Astrocyte (in vitro differentiated cells and primary cell): ENCODE data around the gene ZMYND11. TPM values are rescaled to one million over a fixed set of nuclear protein-coding genes. Genes with fewer than 3 reads are reported as not detected.

ENCODE experiments used
- DNase-seq: peaks from one replicate; pipeline ENCODE4 v3.0.0-alpha.2; 2010; ENCODE audit warnings: low read depth
- FAIRE-seq: peaks from 2 replicates; lab custom pipeline; 2011; peaks lifted over from hg19 to GRCh38; lab: Jason Lieb, UNC
- H2AFZ ChIP-seq: 2 replicates; pipeline ENCODE4 v1.6.0; 2012; ENCODE audit warnings: low read depth, low read length, inconsistent platforms
- H3K27ac ChIP-seq: 2 replicates; pipeline ENCODE4 v1.5.1; 2011; ENCODE audit warnings: low read depth, low read length, inconsistent platforms
- H3K27me3 ChIP-seq: 2 replicates; pipeline ENCODE4 v1.6.0; 2011; ENCODE audit warnings: low read length, inconsistent platforms; ENCODE audit not compliant: insufficient read depth
- H3K36me3 ChIP-seq: 2 replicates; pipeline ENCODE4 v1.5.1; 2011; ENCODE audit warnings: low read length, inconsistent platforms; ENCODE audit not compliant: insufficient read depth
- H3K4me1 ChIP-seq: 2 replicates; pipeline ENCODE4 v1.5.1; 2011; ENCODE audit warnings: low read length, inconsistent platforms; ENCODE audit not compliant: insufficient read depth
- H3K4me2 ChIP-seq: 2 replicates; pipeline ENCODE4 v1.6.0; 2012; ENCODE audit warnings: low read length, inconsistent platforms
- H3K4me3 ChIP-seq: 2 replicates; pipeline ENCODE4 v1.5.1; 2011; ENCODE audit warnings: low read depth, mild to moderate bottlenecking, low read length, inconsistent platforms; ENCODE audit not compliant: insufficient read depth
- H3K79me2 ChIP-seq: 2 replicates; pipeline ENCODE4 v1.6.0; 2012; ENCODE audit warnings: mild to moderate bottlenecking, low read length, inconsistent platforms; ENCODE audit not compliant: insufficient read depth
- H3K9ac ChIP-seq: 2 replicates; pipeline ENCODE4 v1.6.0; 2012; ENCODE audit warnings: mild to moderate bottlenecking, low read length, inconsistent platforms
- H3K9me3 ChIP-seq: 2 replicates; pipeline ENCODE4 v1.5.1; 2012; ENCODE audit warnings: low read depth, mild to moderate bottlenecking, low read length, inconsistent platforms; ENCODE audit not compliant: insufficient read depth
- H4K20me1 ChIP-seq: 2 replicates; pipeline ENCODE4 v1.6.0; 2012; ENCODE audit warnings: low read length, inconsistent platforms; ENCODE audit not compliant: insufficient read depth
- H3K27ac Mint-ChIP-seq: one replicate; pipeline ENCODE4 v1.8.0; 2021; ENCODE audit warnings: mild to moderate bottlenecking, mixed read lengths; ENCODE audit not compliant: unreplicated experiment
- H3K27me3 Mint-ChIP-seq: one replicate; pipeline ENCODE4 v1.8.0; 2021; ENCODE audit warnings: low read depth, mixed read lengths; ENCODE audit not compliant: unreplicated experiment
- H3K36me3 Mint-ChIP-seq: one replicate; pipeline ENCODE4 v1.8.0; 2021; ENCODE audit warnings: low read depth, mixed read lengths; ENCODE audit not compliant: unreplicated experiment
- H3K4me1 Mint-ChIP-seq: one replicate; pipeline ENCODE4 v1.8.0; 2021; ENCODE audit warnings: low read depth, mixed read lengths; ENCODE audit not compliant: unreplicated experiment
- H3K4me3 Mint-ChIP-seq: one replicate; pipeline ENCODE4 v1.8.0; 2021; ENCODE audit warnings: mild to moderate bottlenecking, moderate library complexity, mixed read lengths; ENCODE audit not compliant: unreplicated experiment
- H3K9me3 Mint-ChIP-seq: one replicate; pipeline ENCODE4 v1.8.0; 2021; ENCODE audit warnings: mild to moderate bottlenecking, mixed read lengths; ENCODE audit not compliant: unreplicated experiment
- EZH2 ChIP-seq: IDR thresholded peaks from 2 replicates; pipeline ENCODE4 v1.6.1; 2012; ENCODE audit warnings: mild to moderate bottlenecking, low read length, inconsistent platforms; ENCODE audit not compliant: insufficient read depth
- total RNA-seq: library from RNA; stranded (reverse); gene quantifications from 2 replicates; pipeline ENCODE4 v1.2.1, GENCODE V29; 2021
- TF ChIP-seq, protein P1 (sequence below): IDR thresholded peaks from 2 replicates; pipeline ENCODE4 v1.5.1; 2011; ENCODE audit warnings: low read depth, mild to moderate bottlenecking, inconsistent platforms, low read length, moderate library complexity; ENCODE audit not compliant: insufficient read depth

The ZMYND11 gene
- total RNA-seq, 1 donor from 2014 or later: 37.9 TPM

DNA sequence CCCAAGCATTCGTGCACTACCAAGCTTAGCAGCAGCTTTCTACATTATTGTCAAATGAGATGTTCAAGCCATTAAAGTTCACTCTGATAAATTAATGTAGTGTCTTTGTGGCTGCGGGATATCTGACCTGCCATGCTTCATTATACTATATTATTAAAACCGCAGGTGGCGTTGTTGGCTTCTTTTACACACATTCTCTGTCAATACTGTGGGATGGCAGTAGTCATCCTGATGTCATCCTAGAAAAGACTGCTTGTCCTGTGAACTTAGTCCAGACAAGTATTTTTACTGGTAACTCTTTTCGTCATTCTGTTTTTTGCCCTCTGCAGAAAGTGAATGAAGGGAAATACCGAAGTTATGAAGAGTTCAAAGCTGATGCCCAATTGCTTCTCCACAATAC is 103.9 kb downstream of the ZMYND11 start:
- Histone ChIP-seq H3K4me1 (no peaks in the 10 kb centered on the region), H3K4me2 (no peak overlapping the region), H3K9ac (no peak overlapping the region), H3K4me3 (no peak overlapping the region), H3K27ac (no peak overlapping the region), H3K27me3 (no peaks in the 10 kb centered on the region), H3K79me2 (peaks cover 3% of the 10 kb centered on the region), H2AFZ (no peak overlapping the region), H4K20me1 (no peaks in the 10 kb centered on the region), H3K36me3 (peaks cover 7% of the 10 kb centered on the region), H3K9me3 (no peaks in the 10 kb centered on the region)
- H3K27ac Mint-ChIP-seq: no peak overlapping the region
- no peaks in the 10 kb centered on the region for H3K27me3 Mint-ChIP-seq
- no peak for TF ChIP-seq EZH2
- TF ChIP-seq, protein P1, sequence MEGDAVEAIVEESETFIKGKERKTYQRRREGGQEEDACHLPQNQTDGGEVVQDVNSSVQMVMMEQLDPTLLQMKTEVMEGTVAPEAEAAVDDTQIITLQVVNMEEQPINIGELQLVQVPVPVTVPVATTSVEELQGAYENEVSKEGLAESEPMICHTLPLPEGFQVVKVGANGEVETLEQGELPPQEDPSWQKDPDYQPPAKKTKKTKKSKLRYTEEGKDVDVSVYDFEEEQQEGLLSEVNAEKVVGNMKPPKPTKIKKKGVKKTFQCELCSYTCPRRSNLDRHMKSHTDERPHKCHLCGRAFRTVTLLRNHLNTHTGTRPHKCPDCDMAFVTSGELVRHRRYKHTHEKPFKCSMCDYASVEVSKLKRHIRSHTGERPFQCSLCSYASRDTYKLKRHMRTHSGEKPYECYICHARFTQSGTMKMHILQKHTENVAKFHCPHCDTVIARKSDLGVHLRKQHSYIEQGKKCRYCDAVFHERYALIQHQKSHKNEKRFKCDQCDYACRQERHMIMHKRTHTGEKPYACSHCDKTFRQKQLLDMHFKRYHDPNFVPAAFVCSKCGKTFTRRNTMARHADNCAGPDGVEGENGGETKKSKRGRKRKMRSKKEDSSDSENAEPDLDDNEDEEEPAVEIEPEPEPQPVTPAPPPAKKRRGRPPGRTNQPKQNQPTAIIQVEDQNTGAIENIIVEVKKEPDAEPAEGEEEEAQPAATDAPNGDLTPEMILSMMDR: peak; percentile 29
- no peaks in the 10 kb centered on the region for H3K4me1 Mint-ChIP-seq
- H3K4me3 Mint-ChIP-seq: no peak overlapping the region
- no peaks in the 10 kb centered on the region for H3K9me3 Mint-ChIP-seq
- FAIRE-seq (no peak), DNase-seq (peak; percentile 86)
- H3K36me3 Mint-ChIP-seq: no peaks in the 10 kb centered on the region

DNA sequence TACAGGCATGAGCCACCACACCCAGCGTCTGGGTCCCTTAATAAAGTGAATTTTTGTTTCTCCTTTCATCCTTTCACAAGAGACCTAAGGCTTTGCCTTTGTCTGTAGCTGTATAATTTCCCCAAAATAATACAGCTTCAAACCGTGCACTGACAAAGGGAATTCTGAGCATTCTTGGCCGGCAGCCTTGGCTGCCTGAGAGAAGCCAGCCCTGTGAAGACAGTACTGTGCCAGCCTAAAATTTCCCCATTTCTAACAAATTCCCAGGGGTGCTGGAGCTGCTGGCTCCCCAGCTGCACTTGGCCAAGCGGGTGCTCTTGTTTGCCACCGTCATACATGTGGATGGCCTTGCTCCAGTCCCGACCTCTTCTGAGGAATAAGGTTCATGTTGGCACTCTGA is 106.2 kb downstream of the ZMYND11 start:
- Mint-ChIP-seq H3K27ac (no peak overlapping the region), H3K36me3 (no peaks in the 10 kb centered on the region), H3K4me3 (no peak overlapping the region), H3K9me3 (no peaks in the 10 kb centered on the region), H3K4me1 (no peaks in the 10 kb centered on the region), H3K27me3 (no peaks in the 10 kb centered on the region)
- Histone ChIP-seq H3K36me3 (peaks cover 13% of the 10 kb centered on the region), H3K4me3 (no peak overlapping the region), H3K27me3 (no peaks in the 10 kb centered on the region), H3K4me1 (no peaks in the 10 kb centered on the region), H3K9me3 (no peaks in the 10 kb centered on the region), H2AFZ (no peak overlapping the region), H3K27ac (no peak overlapping the region), H4K20me1 (no peaks in the 10 kb centered on the region), H3K9ac (no peak overlapping the region), H3K4me2 (no peak overlapping the region), H3K79me2 (no peaks in the 10 kb centered on the region)
- DNase-seq: no peak
- no peak for FAIRE-seq
- no peak for TF ChIP-seq EZH2
- TF ChIP-seq, protein P1: no peak

DNA sequence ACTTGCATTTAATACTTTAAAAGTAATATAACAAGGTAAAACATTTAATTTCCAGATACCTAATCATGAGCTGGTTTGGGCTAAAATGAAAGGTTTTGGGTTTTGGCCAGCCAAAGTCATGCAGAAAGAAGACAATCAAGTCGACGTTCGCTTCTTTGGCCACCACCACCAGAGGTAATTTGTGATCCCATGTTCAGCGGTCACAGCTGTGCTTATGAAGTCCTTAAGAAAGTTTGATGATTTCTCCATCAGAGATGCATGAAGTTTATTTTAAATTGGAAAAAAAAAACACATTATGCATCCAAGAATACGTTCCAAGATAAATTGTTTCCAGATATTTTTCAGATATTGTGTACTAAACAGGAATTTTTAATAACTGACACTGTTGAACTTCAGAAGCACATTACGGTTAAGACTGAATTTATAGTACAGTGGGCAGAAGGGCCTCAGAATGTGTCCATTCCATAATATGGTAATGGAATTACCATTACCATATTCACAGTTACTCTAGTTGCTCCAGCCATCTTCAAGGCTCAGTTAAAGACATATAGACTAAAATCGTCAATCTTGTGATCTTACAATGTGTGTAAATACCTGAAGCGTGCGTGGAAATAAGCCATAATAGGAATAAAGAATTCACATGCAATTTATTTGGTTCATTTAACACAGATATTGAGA is 106.8 kb downstream of the ZMYND11 start:
- no peak for TF ChIP-seq EZH2
- TF ChIP-seq, protein P1: no peak
- H2AFZ ChIP-seq: no peak overlapping the region
- H3K9ac ChIP-seq: no peak overlapping the region
- no peaks in the 10 kb centered on the region for H3K79me2 ChIP-seq
- H4K20me1 ChIP-seq: no peaks in the 10 kb centered on the region
- FAIRE-seq: no peak
- Mint-ChIP-seq H3K36me3 (peaks cover 5% of the 10 kb centered on the region), H3K27ac (no peak overlapping the region), H3K4me1 (no peaks in the 10 kb centered on the region), H3K4me3 (no peak overlapping the region), H3K9me3 (no peaks in the 10 kb centered on the region), H3K27me3 (no peaks in the 10 kb centered on the region)
- H3K36me3 ChIP-seq: peaks cover 19% of the 10 kb centered on the region
- H3K27me3 ChIP-seq: no peaks in the 10 kb centered on the region
- H3K9me3 ChIP-seq: no peaks in the 10 kb centered on the region
- no peaks in the 10 kb centered on the region for H3K4me1 ChIP-seq
- no peak overlapping the region for H3K4me3 ChIP-seq
- H3K27ac ChIP-seq: no peak overlapping the region
- DNase-seq: no peak
- H3K4me2 ChIP-seq: no peak overlapping the region
